A549 (cell line): ENCODE data around the gene BRI3. TPM values are rescaled to one million over a fixed set of nuclear protein-coding genes. Genes with fewer than 3 reads are reported as not detected.

Experiments used
- ATAC-seq, 2 experiments: fragments of 200-7000 bp in 1 of 2; fragments of >200 bp in 1 of 2; cut with Nextera tagmentation in 1 of 2; cut with Tn5 transposase in 1 of 2; 3 replicates each; pipeline versions ENCODE4 v1.8.0 to v1.9.1; 2018 to 2020; ENCODE audit warnings: mild to moderate bottlenecking in 1 of 2, moderate library complexity in 1 of 2
- CTCF ChIA-PET: fragments of 300-600 bp; sonication (Branson Sonifier 250); formaldehyde crosslinking; extraction: SDS; loops from one replicate; lab custom pipeline; 2021; ENCODE audit warnings: antibody characterized with exemption, inconsistent platforms; lab: Yijun Ruan, JAX
- POLR2A ChIA-PET: fragments of 350-600 bp; formaldehyde crosslinking; extraction: SDS; loops from one replicate; lab custom pipeline; 2021; ENCODE audit warnings: antibody characterized with exemption, inconsistent platforms; lab: Yijun Ruan, JAX
- DNase-seq, 2 experiments: peaks; one replicate each; pipeline versions ENCODE4 v3.0.0 to v3.0.0-alpha.2; 2011 to 2016; ENCODE audit warnings: low read depth in 1 of 2, low spot score in 1 of 2
- FAIRE-seq: peaks from 2 replicates; lab custom pipeline; 2011; peaks lifted over from hg19 to GRCh38; lab: Jason Lieb, UNC
- H3K27ac ChIP-seq, 2 experiments: fragments of >200 bp; sonication (Bioruptor Twin); formaldehyde crosslinking; 3 replicates each; pipeline ENCODE4 v1.5.1; 2016 to 2017
- H3K4me1 ChIP-seq: fragments of >200 bp; sonication (Bioruptor Twin); formaldehyde crosslinking; 3 replicates; pipeline ENCODE4 v1.6.1; 2016
- H3K4me2 ChIP-seq: fragments of >200 bp; sonication (Bioruptor Twin); formaldehyde crosslinking; 3 replicates; pipeline ENCODE4 v1.6.1; 2016
- H3K4me3 ChIP-seq: fragments of >200 bp; sonication (Bioruptor Twin); formaldehyde crosslinking; 3 replicates; pipeline ENCODE4 v1.5.1; 2016
- H3K9me3 ChIP-seq: fragments of >200 bp; sonication (Bioruptor Twin); formaldehyde crosslinking; 3 replicates; pipeline ENCODE4 v1.6.1; 2016
- BCL3 ChIP-seq: fragments of >200 bp; sonication (Bioruptor Twin); formaldehyde crosslinking; IDR thresholded peaks from 3 replicates; pipeline ENCODE4 v1.6.1; 2016
- BHLHE40 ChIP-seq: IDR thresholded peaks from 2 replicates; pipeline ENCODE4 v1.6.1; 2012; ENCODE audit warnings: low read depth, low read length, inconsistent platforms
- CTCF ChIP-seq: fragments of >200 bp; sonication (Bioruptor Twin); formaldehyde crosslinking; IDR thresholded peaks from 3 replicates; pipeline ENCODE4 v1.5.1; 2016
- EHF ChIP-seq: fragments of 250-450 bp; sonication (Bioruptor Pico); IDR thresholded peaks from 2 replicates; pipeline ENCODE4 v1.5.0; 2020; ENCODE audit warnings: mild to moderate bottlenecking
- GATA3 ChIP-seq: IDR thresholded peaks from 2 replicates; pipeline ENCODE4 v1.6.1; 2012; ENCODE audit warnings: borderline replicate concordance
- HEYL ChIP-seq: fragments of 250-450 bp; sonication (Bioruptor Pico); IDR thresholded peaks from 2 replicates; pipeline ENCODE4 v1.8.0; 2021; ENCODE audit warnings: mild to moderate bottlenecking, moderate library complexity
- KDM5A ChIP-seq: fragments of 200-600 bp; sonication (generic); IDR thresholded peaks from 2 replicates; pipeline ENCODE4 v1.6.1; 2016; ENCODE audit warnings: antibody characterized with exemption, mild to moderate bottlenecking
- MAFK ChIP-seq: fragments of 450-650 bp; IDR thresholded peaks from 2 replicates; pipeline ENCODE4 v1.6.1; 2014; ENCODE audit not compliant: partially characterized antibody
- RAD21 ChIP-seq, 2 experiments: fragments of >200 bp in 1 of 2; sonication (Bioruptor Twin) in 1 of 2; formaldehyde crosslinking in 1 of 2; IDR thresholded peaks in 1 of 2; conservative IDR thresholded peaks in 1 of 2; 2 replicates in 1 of 2; 3 replicates in 1 of 2; pipeline ENCODE4 v1.6.1; 2012 to 2018; ENCODE audit warnings: inconsistent platforms in 1 of 2
- RARB ChIP-seq: fragments of 250-450 bp; sonication (Bioruptor Pico); IDR thresholded peaks from 2 replicates; pipeline ENCODE4 v1.8.0; 2021; ENCODE audit warnings: mild to moderate bottlenecking, moderate library complexity
- RCOR1 ChIP-seq: fragments of 150-350 bp; IDR thresholded peaks from 2 replicates; pipeline ENCODE4 v1.6.1; 2014; ENCODE audit warnings: antibody characterized with exemption, low read length, low read depth
- SMC3 ChIP-seq: fragments of >200 bp; sonication (Bioruptor Twin); formaldehyde crosslinking; IDR thresholded peaks from 3 replicates; pipeline ENCODE4 v1.6.1; 2018; ENCODE audit warnings: inconsistent platforms
- USF2 ChIP-seq: fragments of 450-650 bp; IDR thresholded peaks from 2 replicates; pipeline ENCODE4 v1.6.1; 2014; ENCODE audit warnings: antibody characterized with exemption
- WGBS: methylation state at CpG from one replicate; pipeline ENCODE4 v1.1.6; 2017; ENCODE audit errors: missing lambda C conversion rate; 5-methylcytosine and 5-hydroxymethylcytosine counted together
- polyA plus RNA-seq, 4 experiments: library from polyadenylated mRNA; depleted of rRNA in 3 of 4; stranded (reverse); fragments of >200 nt; fragmentation: RNase III in 1 of 4; extraction: RNeasy Plus Mini Kit Qiagen cat#74134 plus additional on column Dnase treatment in 1 of 4; gene quantifications; 2 replicates in 3 of 4; 3 replicates in 1 of 4; pipeline ENCODE4 v1.2.3, GENCODE V29; 2011 to 2017
- TF ChIP-seq, protein P1 (sequence below): fragments of 250-450 bp; sonication (Bioruptor Pico); IDR thresholded peaks from 2 replicates; pipeline ENCODE4 v1.5.0; 2020; ENCODE audit warnings: low read depth, mild to moderate bottlenecking, moderate library complexity
- TF ChIP-seq, protein P2 (sequence below): fragments of 150-350 bp; IDR thresholded peaks from 2 replicates; pipeline ENCODE4 v1.6.1; 2014; ENCODE audit warnings: low read depth, mild to moderate bottlenecking, low read length

Gene BRI3
- polyA plus RNA-seq, 2 of the 4 experiments (the other 2 are of a cell fraction): 61.0 to 73.0 TPM

DNA sequence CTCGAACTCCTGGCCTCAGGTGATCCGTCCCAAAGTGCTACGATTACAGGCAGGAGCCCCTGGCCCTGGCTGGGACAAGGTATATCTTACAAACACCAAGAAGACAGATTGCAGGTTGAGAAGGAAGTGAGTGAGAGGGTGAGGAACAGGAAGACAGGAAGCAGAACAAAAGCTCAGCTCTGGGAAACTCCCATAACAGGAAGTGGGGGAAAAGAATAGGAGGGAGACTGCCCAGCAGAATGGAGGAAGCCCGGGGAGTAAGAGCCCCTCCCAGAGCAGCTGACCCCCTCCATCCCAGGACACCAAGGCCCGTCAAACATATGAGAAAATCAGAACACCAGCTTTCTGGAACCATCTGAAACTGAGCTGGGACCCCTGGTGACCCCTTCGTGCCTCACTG is 32.4 kb upstream of the BRI3 start:
- WGBS: 83% methylated on average over 6 of the region's 6 CpGs
- ChIA-PET POLR2A (no interaction called here), CTCF (interaction anchor here (1.1 kb wide), 1 partner anchor 9 kb away, joined by 6 read pairs; no protein-coding TSS in a partner anchor)
- Histone ChIP-seq H3K4me2 (no peak overlapping the region), H3K4me1 (peaks cover 17% of the 10 kb centered on the region), H3K4me3 (no peak overlapping the region), H3K27ac (no peak overlapping the region), H3K9me3 (no peaks in the 10 kb centered on the region)
- ATAC-seq: no peak
- FAIRE-seq: no peak
- TF ChIP-seq, protein P1, sequence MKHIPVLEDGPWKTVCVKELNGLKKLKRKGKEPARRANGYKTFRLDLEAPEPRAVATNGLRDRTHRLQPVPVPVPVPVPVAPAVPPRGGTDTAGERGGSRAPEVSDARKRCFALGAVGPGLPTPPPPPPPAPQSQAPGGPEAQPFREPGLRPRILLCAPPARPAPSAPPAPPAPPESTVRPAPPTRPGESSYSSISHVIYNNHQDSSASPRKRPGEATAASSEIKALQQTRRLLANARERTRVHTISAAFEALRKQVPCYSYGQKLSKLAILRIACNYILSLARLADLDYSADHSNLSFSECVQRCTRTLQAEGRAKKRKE (CRISPR knock-in tag): no peak
- TF ChIP-seq BHLHE40: no peak
- DNase-seq: no peak

DNA sequence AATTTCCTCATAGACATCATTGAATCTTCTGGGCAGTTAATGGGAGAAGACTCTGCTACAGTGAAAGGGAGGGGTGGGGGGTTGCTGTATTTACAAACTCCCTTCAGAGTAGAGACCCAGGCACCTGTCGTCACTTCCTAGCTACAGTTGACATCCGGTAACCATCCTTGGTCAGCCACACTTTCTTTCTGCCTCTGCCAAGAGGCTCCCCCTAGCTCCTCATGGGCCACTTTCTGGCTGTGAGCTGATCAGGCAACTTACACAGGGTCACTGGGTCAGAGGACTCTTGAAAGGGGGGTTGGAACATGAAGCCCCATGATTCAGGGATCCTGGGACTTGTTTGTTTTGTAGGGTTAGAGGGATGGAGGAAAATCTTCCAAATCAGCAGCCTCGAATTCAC is 30.7 kb upstream of the BRI3 start:
- FAIRE-seq: no peak
- WGBS: 62% methylated on average over 3 of the region's 3 CpGs
- CTCF ChIA-PET: interaction anchor here (0.6 to 1.0 kb wide), 2 partner anchors 10 to 82 kb away, joined by 3 to 5 read pairs; no protein-coding TSS in a partner anchor
- POLR2A ChIA-PET: no interaction called here
- H3K4me3 ChIP-seq: no peak overlapping the region; the same call in 2 of the 3 replicates
- TF ChIP-seq RARB (CRISPR knock-in tag) (no peak), SMC3 (no peak), CTCF (no peak), MAFK (peak; percentile 25), RCOR1 (no peak), HEYL (CRISPR knock-in tag) (no peak), BCL3 (no peak)
- TF ChIP-seq, all 56 proteins: peak for 1
- Histone ChIP-seq H3K4me1 (peaks cover 17% of the 10 kb centered on the region), H3K9me3 (no peaks in the 10 kb centered on the region), H3K4me2 (peak overlapping the region; percentile 84), H3K27ac (peak overlapping the region in 1 of 2 experiments; percentile 53; a peak in 2 of 6 replicates)
- ATAC-seq: no peak
- DNase-seq: no peak

- Histone ChIP-seq H3K4me3 (peak overlapping the region; percentile 80), H3K27ac (peak overlapping the region; percentile 81 to 92; a peak in 5 of 6 replicates), H3K4me1 (peaks cover 17% of the 10 kb centered on the region), H3K4me2 (peak overlapping the region; percentile 84), H3K9me3 (no peaks in the 10 kb centered on the region)
- WGBS: 65% methylated on average over 9 of the region's 9 CpGs
- ChIA-PET CTCF (interaction anchor here (0.6 kb wide), 1 partner anchor 82 kb away, joined by 3 read pairs; no protein-coding TSS in a partner anchor), POLR2A (no interaction called here)
- ATAC-seq: no peak
- DNase-seq: no peak
- TF ChIP-seq KDM5A (no peak), EHF (CRISPR knock-in tag) (no peak), GATA3 (no peak), SMC3 (no peak), RAD21 (conservative IDR thresholded peaks at IDR 0.05 in 1 of 2, IDR thresholded peaks at IDR 0.05 in 1 of 2) (no peak), BCL3 (no peak), USF2 (no peak)
- TF ChIP-seq, protein P2, sequence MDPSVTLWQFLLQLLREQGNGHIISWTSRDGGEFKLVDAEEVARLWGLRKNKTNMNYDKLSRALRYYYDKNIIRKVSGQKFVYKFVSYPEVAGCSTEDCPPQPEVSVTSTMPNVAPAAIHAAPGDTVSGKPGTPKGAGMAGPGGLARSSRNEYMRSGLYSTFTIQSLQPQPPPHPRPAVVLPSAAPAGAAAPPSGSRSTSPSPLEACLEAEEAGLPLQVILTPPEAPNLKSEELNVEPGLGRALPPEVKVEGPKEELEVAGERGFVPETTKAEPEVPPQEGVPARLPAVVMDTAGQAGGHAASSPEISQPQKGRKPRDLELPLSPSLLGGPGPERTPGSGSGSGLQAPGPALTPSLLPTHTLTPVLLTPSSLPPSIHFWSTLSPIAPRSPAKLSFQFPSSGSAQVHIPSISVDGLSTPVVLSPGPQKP: no peak
- FAIRE-seq: no peak
Observed at GRCh38 chr7:98251231-98251600, 30.3 kb upstream of the BRI3 start.
